Peyer's patch (tissue), 4 donors: Measurements from ENCODE around the gene BRD8.

ENCODE experiments used
- POLR2A ChIP-seq, 2 donors: fragments of 450-650 bp; IDR thresholded peaks; one replicate each; pipeline ENCODE4 v1.5.1; 2017; ENCODE audit warnings: antibody characterized with exemption in 2 of 2, mild to moderate bottlenecking in 2 of 2, moderate library complexity in 2 of 2
- TF ChIP-seq, protein P1 (sequence below), 6 experiments: fragments of 450-650 bp in 4 of 6; fragments of 200-600 bp in 2 of 6; sonication (generic) in 1 of 6; IDR thresholded peaks; one replicate each; pipeline ENCODE4 v1.5.1; 2017 to 2019; ENCODE audit warnings: antibody characterized with exemption in 6 of 6, mild to moderate bottlenecking in 3 of 6, moderate library complexity in 1 of 6

DNA sequence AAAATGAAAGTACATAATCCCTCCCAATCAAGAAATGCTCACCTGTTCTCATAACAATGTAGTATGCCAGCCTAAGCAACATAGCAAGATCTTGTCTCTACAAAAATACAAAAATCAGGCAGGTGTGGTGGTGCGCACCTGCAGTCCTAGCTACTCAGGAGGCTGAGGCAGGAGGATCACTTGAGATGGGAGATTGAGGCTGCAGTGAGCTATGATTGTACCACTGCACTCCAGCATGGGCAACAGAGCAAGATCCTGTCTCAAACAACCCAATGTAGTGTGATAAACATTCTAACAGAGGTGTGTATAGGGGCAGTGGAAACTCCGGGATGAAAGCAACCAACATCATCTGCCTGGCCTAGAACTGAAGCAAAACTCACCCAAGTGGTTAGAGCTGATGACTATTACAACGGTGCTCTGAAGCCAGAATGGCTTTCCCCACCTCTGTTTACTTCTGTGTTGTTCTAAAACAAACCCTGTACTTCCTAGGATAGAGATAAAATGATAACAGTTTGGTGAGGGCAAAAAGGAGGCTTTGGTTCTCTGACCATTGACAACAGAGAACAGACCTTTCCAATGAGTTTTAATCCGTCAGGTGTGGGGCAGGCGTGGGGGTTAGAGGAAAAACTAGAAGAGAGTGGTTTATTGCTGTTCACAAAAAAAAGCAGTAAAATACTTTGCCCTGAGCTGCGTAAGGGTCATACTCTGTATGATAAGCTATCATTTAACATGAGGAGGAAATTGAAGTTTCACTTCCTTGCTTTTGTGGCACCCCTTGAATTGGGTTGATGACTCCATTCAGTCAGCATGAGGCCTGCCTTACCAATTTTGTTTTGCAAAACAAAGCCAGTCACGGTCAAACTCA, 75.7 kb downstream of the BRD8 start:
- TF ChIP-seq, protein P1, sequence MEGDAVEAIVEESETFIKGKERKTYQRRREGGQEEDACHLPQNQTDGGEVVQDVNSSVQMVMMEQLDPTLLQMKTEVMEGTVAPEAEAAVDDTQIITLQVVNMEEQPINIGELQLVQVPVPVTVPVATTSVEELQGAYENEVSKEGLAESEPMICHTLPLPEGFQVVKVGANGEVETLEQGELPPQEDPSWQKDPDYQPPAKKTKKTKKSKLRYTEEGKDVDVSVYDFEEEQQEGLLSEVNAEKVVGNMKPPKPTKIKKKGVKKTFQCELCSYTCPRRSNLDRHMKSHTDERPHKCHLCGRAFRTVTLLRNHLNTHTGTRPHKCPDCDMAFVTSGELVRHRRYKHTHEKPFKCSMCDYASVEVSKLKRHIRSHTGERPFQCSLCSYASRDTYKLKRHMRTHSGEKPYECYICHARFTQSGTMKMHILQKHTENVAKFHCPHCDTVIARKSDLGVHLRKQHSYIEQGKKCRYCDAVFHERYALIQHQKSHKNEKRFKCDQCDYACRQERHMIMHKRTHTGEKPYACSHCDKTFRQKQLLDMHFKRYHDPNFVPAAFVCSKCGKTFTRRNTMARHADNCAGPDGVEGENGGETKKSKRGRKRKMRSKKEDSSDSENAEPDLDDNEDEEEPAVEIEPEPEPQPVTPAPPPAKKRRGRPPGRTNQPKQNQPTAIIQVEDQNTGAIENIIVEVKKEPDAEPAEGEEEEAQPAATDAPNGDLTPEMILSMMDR (IDR thresholded peaks at IDR 0.05): no peak
- no peak for TF ChIP-seq POLR2A (IDR thresholded peaks at IDR 0.05)
